Endothelial cell of umbilical vein (primary cell): ENCODE measurements around the gene PGS1.

Experiments
- CTCF ChIP-seq, 2 donors: IDR thresholded peaks; 1 replicate in 1 of 2; 2 replicates in 1 of 2; pipeline ENCODE4 v1.5.1; 2011; ENCODE audit warnings: low read length in 2 of 2, mild to moderate bottlenecking in 2 of 2, moderate library complexity in 2 of 2, control low read depth in 1 of 2, inconsistent platforms in 1 of 2, low read depth in 1 of 2; ENCODE audit not compliant: insufficient read depth in 1 of 2; ENCODE audit errors: extremely low read depth in 1 of 2
- EZH2 ChIP-seq: IDR thresholded peaks from 2 replicates; pipeline ENCODE4 v1.6.1; 2012; ENCODE audit warnings: borderline replicate concordance, low read depth, mild to moderate bottlenecking, moderate library complexity, low read length, inconsistent platforms; ENCODE audit not compliant: severe bottlenecking
- MAX ChIP-seq: IDR thresholded peaks from 2 replicates; pipeline ENCODE4 v1.6.1; 2011; ENCODE audit not compliant: insufficient read depth, insufficient read length
- POLR2A ChIP-seq: IDR thresholded peaks from 2 replicates; pipeline ENCODE4 v1.6.1; 2012; ENCODE audit warnings: low read depth, mild to moderate bottlenecking, control low read depth, low read length
- POLR2AphosphoS5 ChIP-seq: IDR thresholded peaks from 2 replicates; pipeline ENCODE4 v1.6.1; 2012; ENCODE audit warnings: low read depth, mild to moderate bottlenecking, control low read depth, low read length, moderate library complexity; ENCODE audit not compliant: insufficient read depth

- TF ChIP-seq POLR2AphosphoS5 (no peak), EZH2 (no peak), CTCF (IDR thresholded peaks at IDR 0.05; ENCODE audit: extremely low read depth in 1 of 2, insufficient read depth in 1 of 2, low read depth in 1 of 2, low read length in 2 of 2) (no peak), POLR2A (no peak), MAX (no peak)
Observed at GRCh38 chr17:78392295-78392694, 13.8 kb downstream of the PGS1 start.
